ENCODE results near the gene CCDC134.

DNA sequence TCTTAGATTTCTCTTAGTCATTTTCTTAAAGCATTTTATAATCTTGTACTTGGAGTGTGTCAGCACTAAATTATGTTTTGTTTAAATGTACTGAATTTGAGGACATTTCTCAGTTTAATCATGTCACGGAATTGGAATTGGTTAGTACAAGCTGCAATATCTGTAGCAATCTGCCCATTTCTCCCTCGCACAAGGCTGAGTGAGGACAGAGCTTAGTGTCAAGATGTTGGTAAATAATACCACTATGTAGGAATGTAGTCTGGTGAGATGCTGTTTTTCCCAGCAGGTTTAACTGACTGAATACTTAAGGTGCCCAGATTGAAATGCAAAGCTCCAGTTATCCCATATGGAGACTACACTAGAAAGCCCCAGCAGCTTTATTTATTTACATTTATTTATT, 63.0 kb downstream of the CCDC134 start:
- TF ChIP-seq EZH2phosphoT487 (IDR thresholded peaks at IDR 0.05; ENCODE audit: low read depth, severe bottlenecking, unreplicated experiment) (no peak), EZH2 (IDR thresholded peaks at IDR 0.05; ENCODE audit: borderline replicate concordance) (no peak)
- TF ChIP-seq, protein P1, sequence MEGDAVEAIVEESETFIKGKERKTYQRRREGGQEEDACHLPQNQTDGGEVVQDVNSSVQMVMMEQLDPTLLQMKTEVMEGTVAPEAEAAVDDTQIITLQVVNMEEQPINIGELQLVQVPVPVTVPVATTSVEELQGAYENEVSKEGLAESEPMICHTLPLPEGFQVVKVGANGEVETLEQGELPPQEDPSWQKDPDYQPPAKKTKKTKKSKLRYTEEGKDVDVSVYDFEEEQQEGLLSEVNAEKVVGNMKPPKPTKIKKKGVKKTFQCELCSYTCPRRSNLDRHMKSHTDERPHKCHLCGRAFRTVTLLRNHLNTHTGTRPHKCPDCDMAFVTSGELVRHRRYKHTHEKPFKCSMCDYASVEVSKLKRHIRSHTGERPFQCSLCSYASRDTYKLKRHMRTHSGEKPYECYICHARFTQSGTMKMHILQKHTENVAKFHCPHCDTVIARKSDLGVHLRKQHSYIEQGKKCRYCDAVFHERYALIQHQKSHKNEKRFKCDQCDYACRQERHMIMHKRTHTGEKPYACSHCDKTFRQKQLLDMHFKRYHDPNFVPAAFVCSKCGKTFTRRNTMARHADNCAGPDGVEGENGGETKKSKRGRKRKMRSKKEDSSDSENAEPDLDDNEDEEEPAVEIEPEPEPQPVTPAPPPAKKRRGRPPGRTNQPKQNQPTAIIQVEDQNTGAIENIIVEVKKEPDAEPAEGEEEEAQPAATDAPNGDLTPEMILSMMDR (IDR thresholded peaks at IDR 0.05; ENCODE audit: poor library complexity), result no peak

Data from hepatocyte (in vitro differentiated cells).